HFFc6 (cell line): ENCODE results near the gene NID2. TPM values are rescaled to one million over a fixed set of nuclear protein-coding genes. Genes with fewer than 3 reads are reported as not detected.

Experiments used
- DNase-seq: peaks from one replicate; pipeline ENCODE4 v3.0.0-alpha.2; 2018
- H3K27ac Mint-ChIP-seq: 2 replicates; pipeline ENCODE4 v1.8.0; 2020; ENCODE audit warnings: mild to moderate bottlenecking, mixed read lengths
- H3K27me3 Mint-ChIP-seq: 2 replicates; pipeline ENCODE4 v1.8.0; 2021; ENCODE audit warnings: mild to moderate bottlenecking, moderate library complexity, mixed read lengths; ENCODE audit not compliant: insufficient read depth
- H3K36me3 Mint-ChIP-seq: 2 replicates; pipeline ENCODE4 v1.8.0; 2021; ENCODE audit warnings: low read depth, mixed read lengths
- H3K4me1 Mint-ChIP-seq: 2 replicates; pipeline ENCODE4 v1.8.0; 2020; ENCODE audit warnings: low read depth, mixed read lengths
- H3K4me3 Mint-ChIP-seq: 2 replicates; pipeline ENCODE4 v1.8.0; 2020; ENCODE audit warnings: mild to moderate bottlenecking, moderate library complexity, mixed read lengths
- H3K9me3 Mint-ChIP-seq: 2 replicates; pipeline ENCODE4 v1.8.0; 2020; ENCODE audit warnings: mild to moderate bottlenecking, mixed read lengths
- total RNA-seq, 6 experiments: library from RNA; stranded (reverse); fragmentation: NEBNext Ultra II Directional; extraction: Animal tissue kit (Norgen Biotek cat#: 25700); gene quantifications; 2 replicates in 1 of 6; 3 replicates in 5 of 6; pipeline ENCODE4 v1.2.3, GENCODE V29; 2021
- TF ChIP-seq, protein P1 (sequence below): fragments of 200-600 bp; sonication (generic); IDR thresholded peaks from 2 replicates; pipeline ENCODE4 v1.5.0; 2021; ENCODE audit warnings: antibody characterized with exemption, mild to moderate bottlenecking

Gene NID2
- total RNA-seq, 6 experiments from 2014 or later, result 97.3 to 125 (median 113) TPM

- peaks cover 30% of the 10 kb centered on the region for H3K4me1 Mint-ChIP-seq
- TF ChIP-seq, protein P1, sequence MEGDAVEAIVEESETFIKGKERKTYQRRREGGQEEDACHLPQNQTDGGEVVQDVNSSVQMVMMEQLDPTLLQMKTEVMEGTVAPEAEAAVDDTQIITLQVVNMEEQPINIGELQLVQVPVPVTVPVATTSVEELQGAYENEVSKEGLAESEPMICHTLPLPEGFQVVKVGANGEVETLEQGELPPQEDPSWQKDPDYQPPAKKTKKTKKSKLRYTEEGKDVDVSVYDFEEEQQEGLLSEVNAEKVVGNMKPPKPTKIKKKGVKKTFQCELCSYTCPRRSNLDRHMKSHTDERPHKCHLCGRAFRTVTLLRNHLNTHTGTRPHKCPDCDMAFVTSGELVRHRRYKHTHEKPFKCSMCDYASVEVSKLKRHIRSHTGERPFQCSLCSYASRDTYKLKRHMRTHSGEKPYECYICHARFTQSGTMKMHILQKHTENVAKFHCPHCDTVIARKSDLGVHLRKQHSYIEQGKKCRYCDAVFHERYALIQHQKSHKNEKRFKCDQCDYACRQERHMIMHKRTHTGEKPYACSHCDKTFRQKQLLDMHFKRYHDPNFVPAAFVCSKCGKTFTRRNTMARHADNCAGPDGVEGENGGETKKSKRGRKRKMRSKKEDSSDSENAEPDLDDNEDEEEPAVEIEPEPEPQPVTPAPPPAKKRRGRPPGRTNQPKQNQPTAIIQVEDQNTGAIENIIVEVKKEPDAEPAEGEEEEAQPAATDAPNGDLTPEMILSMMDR, result no peak
- no peak for DNase-seq
- H3K9me3 Mint-ChIP-seq, result no peaks in the 10 kb centered on the region
- H3K4me3 Mint-ChIP-seq, result no peak overlapping the region
- H3K27ac Mint-ChIP-seq, result peak overlapping the region; percentile 4; the same call in 1 of the 2 replicates
- peaks cover 1% of the 10 kb centered on the region; the same call in 1 of the 2 replicates for H3K27me3 Mint-ChIP-seq
- peaks cover 8% of the 10 kb centered on the region; the same call in 1 of the 2 replicates for H3K36me3 Mint-ChIP-seq
These were observed 75.5 kb downstream of the NID2 start for GRCh38 chr14:51993285-51993920.

DNA sequence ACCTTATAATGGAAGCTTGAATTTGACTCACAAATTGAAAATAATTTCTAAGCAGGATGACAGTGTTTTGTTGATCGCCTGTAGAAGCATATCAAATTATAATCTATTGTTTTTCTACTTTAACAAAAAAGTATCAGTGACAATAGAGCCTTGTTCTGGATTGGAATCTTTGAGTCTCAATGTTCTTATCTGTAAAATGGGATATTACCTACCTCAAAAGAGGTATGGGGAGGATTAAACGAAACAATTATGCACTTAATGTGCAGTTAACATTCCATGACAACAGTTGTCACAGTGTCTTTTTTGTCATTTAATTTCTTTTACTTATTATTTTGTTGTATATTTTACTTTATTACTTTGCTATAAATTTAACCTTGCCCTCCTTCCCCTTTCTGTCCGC is 78.4 kb downstream of the NID2 start:
- Mint-ChIP-seq H3K9me3 (no peaks in the 10 kb centered on the region), H3K27me3 (peaks cover 6% of the 10 kb centered on the region; the same call in 1 of the 2 replicates), H3K36me3 (peaks cover 8% of the 10 kb centered on the region; the same call in 1 of the 2 replicates), H3K4me1 (peaks cover 24% of the 10 kb centered on the region), H3K4me3 (peak overlapping the region; percentile 96), H3K27ac (peak overlapping the region; percentile 72; the same call in 1 of the 2 replicates)
- TF ChIP-seq, protein P1, result no peak
- DNase-seq, result no peak

GRCh38 chr14:51989293-51990234 is 79.3 kb downstream of the NID2 start, which contains the start of gene RTRAF:
Gene RTRAF, plus strand, starts transcription at chr14:51989546. Its CDS starts 94 bp downstream, at chr14:51989640.
- Mint-ChIP-seq H3K27ac (peak within 1 kb of the TSS; percentile 72), H3K9me3 (no peaks in the 10 kb centered on the region), H3K4me3 (peak within 1 kb of the TSS; percentile 96), H3K4me1 (peaks cover 24% of the 10 kb centered on the region), H3K36me3 (peaks cover 2% of the 10 kb centered on the region; the same call in 1 of the 2 replicates), H3K27me3 (peaks cover 14% of the 10 kb centered on the region)
- peak; percentile 91 for DNase-seq
- TF ChIP-seq, protein P1, result no peak

DNA sequence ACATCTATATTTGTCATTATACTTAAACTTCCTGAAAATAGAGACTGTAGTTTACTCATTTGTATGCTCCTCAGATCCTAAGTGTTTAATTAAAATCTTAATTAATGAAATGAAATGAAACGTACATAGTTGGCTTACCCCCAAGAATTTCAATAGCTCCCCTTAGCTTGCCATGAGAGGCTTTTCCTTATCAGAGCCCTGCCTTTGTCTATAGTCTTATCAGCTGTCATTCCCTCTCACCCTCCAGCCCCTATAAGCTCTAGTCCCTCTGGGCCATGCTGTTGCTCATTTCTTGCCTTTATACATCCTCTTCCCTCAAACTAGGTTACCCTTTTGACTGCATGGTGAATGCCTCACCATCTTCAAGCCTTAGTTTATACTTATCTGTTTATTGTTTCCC is 80.6 kb downstream of the NID2 start:
- Mint-ChIP-seq H3K9me3 (no peaks in the 10 kb centered on the region; the same call in 1 of the 2 replicates), H3K4me3 (0 out of 2 replicates have a peak overlapping the region, but pooled peaks have one; percentile 96), H3K27me3 (peaks cover 20% of the 10 kb centered on the region), H3K36me3 (no peaks in the 10 kb centered on the region), H3K27ac (no peak overlapping the region), H3K4me1 (peaks cover 24% of the 10 kb centered on the region)
- TF ChIP-seq, protein P1, result no peak
- DNase-seq, result no peak

DNA sequence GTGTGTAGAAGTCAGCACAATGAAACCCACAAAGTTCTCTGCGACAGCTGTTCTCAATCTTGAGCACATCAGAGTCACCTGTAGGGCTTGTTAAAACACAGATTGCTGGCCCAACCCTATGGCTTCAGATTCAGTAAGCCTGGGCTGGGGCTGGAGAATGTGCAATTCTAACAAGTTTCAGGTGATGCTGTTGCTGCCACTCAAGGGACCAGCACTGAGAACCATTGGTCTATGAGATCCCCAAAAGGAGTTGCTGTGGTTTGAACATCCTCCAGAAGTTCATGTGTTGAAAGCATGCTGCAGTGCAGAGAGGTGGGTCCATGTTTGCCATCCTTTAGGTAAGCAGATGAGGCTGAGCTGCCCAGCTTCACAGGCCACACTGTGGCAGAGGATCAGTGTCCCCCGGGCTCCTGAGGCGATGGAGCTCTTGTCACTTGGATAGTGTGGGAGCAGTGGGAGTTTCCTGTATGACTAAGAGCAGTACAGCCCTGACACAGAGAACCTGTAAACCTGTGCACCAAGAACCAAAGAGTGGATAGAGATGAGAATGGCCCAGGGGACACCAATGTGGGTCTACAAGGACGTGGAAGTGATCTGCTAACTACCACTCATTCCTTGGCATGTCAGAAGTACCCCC is 87.5 kb downstream of the NID2 start:
- no peak overlapping the region for H3K4me3 Mint-ChIP-seq
- no peaks in the 10 kb centered on the region for H3K36me3 Mint-ChIP-seq
- H3K27me3 Mint-ChIP-seq, result peaks cover 30% of the 10 kb centered on the region
- H3K27ac Mint-ChIP-seq, result no peak overlapping the region
- TF ChIP-seq, protein P1, result no peak
- no peak for DNase-seq
- H3K9me3 Mint-ChIP-seq, result no peaks in the 10 kb centered on the region; the same call in 1 of the 2 replicates
- H3K4me1 Mint-ChIP-seq, result no peaks in the 10 kb centered on the region
